GM06990 (cell line): ENCODE measurements around the gene TRIM28.
"Not testable (repeated sequence)": the region's sequence is repeated elsewhere in the genome, so short reads cannot be mapped to it uniquely, and the experiment has no call there.

ENCODE experiments used
- DNase-seq: peaks from one replicate; pipeline ENCODE4 v3.0.0-alpha.2; 2011; ENCODE audit not compliant: insufficient read length; ENCODE audit errors: extremely low read depth
- H3K27me3 ChIP-seq: replicated peaks from 2 replicates; pipeline ENCODE4 v1.6.0; 2011; ENCODE audit warnings: low read length; ENCODE audit not compliant: control insufficient read depth, insufficient read depth
- H3K36me3 ChIP-seq: 2 replicates; pipeline ENCODE4 v1.5.1; 2011; ENCODE audit warnings: low read length; ENCODE audit not compliant: control insufficient read depth, insufficient read depth
- H3K4me3 ChIP-seq: replicated peaks from 2 replicates; pipeline ENCODE4 v1.5.1; 2011; ENCODE audit warnings: low read depth, mild to moderate bottlenecking, control low read depth, low read length
- CTCF ChIP-seq: IDR thresholded peaks from 2 replicates; pipeline ENCODE4 v1.5.1; 2011; ENCODE audit warnings: low read length, control low read depth, mild to moderate bottlenecking, inconsistent platforms; ENCODE audit not compliant: insufficient read depth, poor library complexity, severe bottlenecking

The TRIM28 gene

GRCh38 chr19:58543826-58544590 is at the start of gene TRIM28:
Gene TRIM28 (plus strand): TSS chr19:58544064. CDS start chr19:58544758, 694 bp downstream.
- Histone ChIP-seq H3K4me3 (peak within 1 kb of the TSS; percentile 77), H3K36me3 (peaks cover 29% of the 10 kb centered on the region), H3K27me3 (no peaks in the 10 kb centered on the region)
- peak; percentile 97 for DNase-seq
- TF ChIP-seq CTCF = no peak

- no peak overlapping the region for H3K4me3 ChIP-seq
These were observed 46.2 kb upstream of the TRIM28 start for GRCh38 chr19:58497634-58498170.

GRCh38 chr19:58498316-58499020 is 45.4 kb upstream of the TRIM28 start:
- DNase-seq = no peak
- no peak for TF ChIP-seq CTCF
- no peaks in the 10 kb centered on the region for H3K36me3 ChIP-seq
- peak overlapping the region; percentile 66 for H3K4me3 ChIP-seq
- no peaks in the 10 kb centered on the region for H3K27me3 ChIP-seq

More at GRCh38 chr19:58497634-58498170, 46.2 kb upstream of the TRIM28 start:
- DNase-seq = no peak
- Histone ChIP-seq H3K36me3 (no peaks in the 10 kb centered on the region), H3K27me3 (no peaks in the 10 kb centered on the region)
- no peak for TF ChIP-seq CTCF

GRCh38 chr19:58499021-58499927 is 44.6 kb upstream of the TRIM28 start:
- Histone ChIP-seq H3K4me3 (peak overlapping the region; percentile 66), H3K27me3 (no peaks in the 10 kb centered on the region), H3K36me3 (no peaks in the 10 kb centered on the region)
- peak; percentile 98 for DNase-seq
- TF ChIP-seq CTCF = peak; percentile 42

- TF ChIP-seq CTCF = no peak
- no peaks in the 10 kb centered on the region for H3K36me3 ChIP-seq
- peak overlapping the region; percentile 66; the same call in 1 of the 2 replicates for H3K4me3 ChIP-seq
- no peak for DNase-seq
- no peaks in the 10 kb centered on the region for H3K27me3 ChIP-seq
These were observed 43.6 kb upstream of the TRIM28 start for GRCh38 chr19:58500242-58500641.

- not testable (repeated sequence) for H3K4me3 ChIP-seq, H3K27me3 ChIP-seq, H3K36me3 ChIP-seq, DNase-seq
These were observed 36.2 kb upstream of the TRIM28 start for GRCh38 chr19:58507602-58508223.
